Gastrocnemius medialis (tissue), 4 donors: ENCODE data around the gene ISL2.

ENCODE experiments used
- CTCF ChIP-seq, 5 experiments: fragments of 450-650 bp in 3 of 5; fragments of 200-600 bp in 2 of 5; sonication (generic) in 2 of 5; IDR thresholded peaks in 4 of 5; conservative IDR thresholded peaks in 1 of 5; 1 replicate in 4 of 5; 2 replicates in 1 of 5; pipeline ENCODE4 v1.5.1; 2016 to 2019; ENCODE audit warnings: antibody characterized with exemption in 5 of 5, mild to moderate bottlenecking in 3 of 5, moderate library complexity in 3 of 5
- POLR2A ChIP-seq, 2 donors: fragments of 450-650 bp; IDR thresholded peaks; one replicate each; pipeline ENCODE4 v1.6.1; 2017; ENCODE audit warnings: antibody characterized with exemption in 2 of 2, mild to moderate bottlenecking in 2 of 2, moderate library complexity in 2 of 2

- TF ChIP-seq CTCF (IDR thresholded peaks at IDR 0.05 in 4 of 5, conservative IDR thresholded peaks at IDR 0.05 in 1 of 5) (no peak), POLR2A (IDR thresholded peaks at IDR 0.05) (no peak)
Observed at GRCh38 chr15:76354823-76355440, 18.4 kb downstream of the ISL2 start.
